Ovary (tissue), 9 donors: Measurements from ENCODE around the gene XPC. TPM values are rescaled to one million over a fixed set of nuclear protein-coding genes. Genes with fewer than 3 reads are reported as not detected.

Source experiments
- DNase-seq, 5 donors: peaks; one replicate each; pipeline ENCODE4 v3.0.0-alpha.2; 2019 to 2020
- H3K27ac ChIP-seq, 2 donors: fragments of 200-600 bp; one replicate each; pipeline versions ENCODE4 v1.5.1 to v1.8.0; 2019 to 2022
- H3K27me3 ChIP-seq: fragments of 200-600 bp; one replicate; pipeline ENCODE4 v1.8.0; 2022
- H3K36me3 ChIP-seq: fragments of 200-600 bp; sonication (generic); one replicate; pipeline ENCODE4 v1.5.1; 2019
- H3K4me1 ChIP-seq: one replicate; pipeline ENCODE4 v1.8.1; 2013; ENCODE audit warnings: mild to moderate bottlenecking, moderate library complexity; ENCODE audit not compliant: insufficient read depth
- H3K4me3 ChIP-seq: fragments of 200-600 bp; sonication (generic); one replicate; pipeline ENCODE4 v1.5.1; 2017
- H3K9me3 ChIP-seq, 2 donors: fragments of 200-600 bp in 1 of 2; sonication (generic) in 1 of 2; one replicate each; pipeline versions ENCODE4 v1.5.1 to v1.8.1; 2013 to 2019; ENCODE audit warnings: mild to moderate bottlenecking in 1 of 2, moderate library complexity in 1 of 2
- CTCF ChIP-seq, 3 donors: fragments of 450-650 bp in 2 of 3; fragments of 200-600 bp in 1 of 3; IDR thresholded peaks; one replicate each; pipeline versions ENCODE4 v1.5.1 to v1.8.0; 2016 to 2022; ENCODE audit warnings: antibody characterized with exemption in 3 of 3, mild to moderate bottlenecking in 1 of 3
- EP300 ChIP-seq: sonication (generic); formaldehyde crosslinking; IDR thresholded peaks from one replicate; pipeline ENCODE4 v1.6.1; 2017; ENCODE audit warnings: antibody characterized with exemption
- POLR2A ChIP-seq: fragments of 450-650 bp; IDR thresholded peaks from one replicate; pipeline ENCODE4 v1.6.1; 2017; ENCODE audit warnings: antibody characterized with exemption, mild to moderate bottlenecking, moderate library complexity
- WGBS, 3 donors: extraction: QIAGEN DNeasy Blood & Tissue Kit in 1 of 3; methylation state at CpG; one replicate each; pipeline versions ENCODE4 v1.1.5 to v1.1.7; 2013 to 2017; 5-methylcytosine and 5-hydroxymethylcytosine counted together
- intact Hi-C, 4 donors: fragments of 100-400 bp; cut with DNase I; formaldehyde crosslinking; loops; one replicate each; pipeline versions ENCODE4 v1.11.0 to v1.15.1; 2022 to 2023
- polyA plus RNA-seq, 2 donors: library from polyadenylated mRNA; stranded (reverse); fragments of 200-250 nt in 1 of 2; fragments of 350-450 nt in 1 of 2; fragmentation: Illumina TruSeq in 1 of 2; extraction: RNeasy Lipid Tissue Mini Kit (QIAGEN cat#74804) in 1 of 2; gene quantifications; one replicate each; pipeline ENCODE4 v1.2.3, GENCODE V29; 2013 to 2014
- total RNA-seq, 7 donors: library from RNA; depleted of rRNA in 2 of 7; stranded (reverse); fragments of >200 nt in 2 of 7; fragmentation: NEBNext Ultra II Directional in 3 of 7; extraction: Animal tissue kit (Norgen Biotek cat#: 25700) in 3 of 7; gene quantifications; one replicate each; pipeline versions ENCODE4 v1.1.0 to v1.2.4, GENCODE V29; 2016 to 2023
- donor health status: DM: no; HTN: no; CAD: no; lungs with moderate emphysema.
- donor health status: DM: no; HTN: no; CAD: no.
- donor health status: Bipolar disorder and iron deficiency.
- donor health status: DM: yes; HTN: yes; CAD: no.
- donor health status: DM: no; HTN: no; CAD: no.
- donor health status: DM: yes; HTN: yes; CAD: no.

XPC gene
- total and polyA plus RNA-seq, 9 donors: 36.2 to 63.1 (median 40.6) TPM

- H3K27ac ChIP-seq: no peak overlapping the region
- WGBS, 3 donors: 89 to 95% (median 92%) methylated on average over 4 of the region's 4 CpGs
- intact Hi-C loops: no loop called here
These were observed 16.5 kb upstream of the XPC start for GRCh38 chr3:14194865-14195264.

GRCh38 chr3:14188041-14188754, 9.8 kb upstream of the XPC start:
- Histone ChIP-seq H3K27ac (no peak overlapping the region), H3K36me3 (no peaks in the 10 kb centered on the region), H3K27me3 (no peaks in the 10 kb centered on the region), H3K9me3 (no peaks in the 10 kb centered on the region), H3K4me1 (no peaks in the 10 kb centered on the region), H3K4me3 (no peak overlapping the region)
- 67 to 82% (median 68%) methylated on average over 4 of the region's 4 CpGs for WGBS, 3 donors
- TF ChIP-seq POLR2A (no peak), CTCF (IDR thresholded peaks at IDR 0.05) (no peak), EP300 (no peak)
- no peak for DNase-seq
- intact Hi-C loops: no loop called here

More at GRCh38 chr3:14194865-14195264, 16.5 kb upstream of the XPC start:
- TF ChIP-seq POLR2A (no peak), CTCF (IDR thresholded peaks at IDR 0.05) (no peak), EP300 (no peak)
- Histone ChIP-seq H3K27me3 (no peaks in the 10 kb centered on the region), H3K36me3 (no peaks in the 10 kb centered on the region), H3K4me3 (no peak overlapping the region), H3K4me1 (peaks cover 3% of the 10 kb centered on the region), H3K9me3 (no peaks in the 10 kb centered on the region)
- no peak for DNase-seq

GRCh38 chr3:14186854-14187458, 8.6 kb upstream of the XPC start:
- WGBS, 3 donors: 84 to 94% (median 90%) methylated on average over 5 of the region's 5 CpGs
- H3K4me3 ChIP-seq: no peak overlapping the region

GRCh38 chr3:14183015-14183577, 4.7 kb upstream of the XPC start:
- 55 to 60% (median 55%) methylated on average over 2 of the region's 2 CpGs for WGBS, 3 donors

More at GRCh38 chr3:14186854-14187458, 8.6 kb upstream of the XPC start:
- no peak for DNase-seq
- no peak overlapping the region for H3K27ac ChIP-seq
- H3K36me3 ChIP-seq: no peaks in the 10 kb centered on the region
- no peaks in the 10 kb centered on the region for H3K27me3 ChIP-seq
- H3K4me1 ChIP-seq: no peaks in the 10 kb centered on the region
- TF ChIP-seq POLR2A: no peak
- no peak for TF ChIP-seq CTCF (IDR thresholded peaks at IDR 0.05)
- no peak for TF ChIP-seq EP300
- intact Hi-C loops: no loop called here
- no peaks in the 10 kb centered on the region for H3K9me3 ChIP-seq

More at GRCh38 chr3:14183015-14183577, 4.7 kb upstream of the XPC start:
- intact Hi-C loops: no loop called here
- peaks cover 2% of the 10 kb centered on the region for H3K4me1 ChIP-seq
- H3K27me3 ChIP-seq: no peaks in the 10 kb centered on the region
- TF ChIP-seq CTCF (IDR thresholded peaks at IDR 0.05): no peak
- TF ChIP-seq POLR2A: no peak
- TF ChIP-seq EP300: no peak
- H3K9me3 ChIP-seq: no peaks in the 10 kb centered on the region
- no peaks in the 10 kb centered on the region for H3K36me3 ChIP-seq
- no peak overlapping the region for H3K4me3 ChIP-seq
- no peak overlapping the region for H3K27ac ChIP-seq
- DNase-seq: no peak
